ENCODE measurements around the gene DNAH7.

Gene DNAH7

GRCh38 chr2:196079052-196079451, 10.4 kb upstream of the DNAH7 start:
- in situ Hi-C loops (cut with HindIII; ENCODE audit: low sequenced_read_pairs) = no loop called here

GRCh38 chr2:196077821-196078220, 9.2 kb upstream of the DNAH7 start:
- in situ Hi-C loops (cut with HindIII; ENCODE audit: low sequenced_read_pairs) = no loop called here

- in situ Hi-C loops (cut with HindIII; ENCODE audit: low sequenced_read_pairs) = no loop called here
Measured at GRCh38 chr2:196076778-196077568, 8.3 kb upstream of the DNAH7 start.

GRCh38 chr2:196075196-196075595, 6.6 kb upstream of the DNAH7 start:
- in situ Hi-C loops (cut with HindIII; ENCODE audit: low sequenced_read_pairs) = no loop called here

GRCh38 chr2:196074631-196075030, 6.0 kb upstream of the DNAH7 start:
- in situ Hi-C loops (cut with HindIII; ENCODE audit: low sequenced_read_pairs) = no loop called here

- in situ Hi-C loops (cut with HindIII; ENCODE audit: low sequenced_read_pairs) = no loop called here
Measured at GRCh38 chr2:196073521-196073920, 4.9 kb upstream of the DNAH7 start.

GRCh38 chr2:196067088-196067382, 1.6 kb downstream of the DNAH7 start:
- in situ Hi-C loops (cut with HindIII; ENCODE audit: low sequenced_read_pairs) = no loop called here

GRCh38 chr2:196066291-196067087, 2.1 kb downstream of the DNAH7 start:
- in situ Hi-C loops (cut with HindIII; ENCODE audit: low sequenced_read_pairs) = no loop called here

- in situ Hi-C loops (cut with HindIII; ENCODE audit: low sequenced_read_pairs) = no loop called here
Measured at GRCh38 chr2:196063773-196064172, 4.9 kb downstream of the DNAH7 start.

- in situ Hi-C loops (cut with HindIII; ENCODE audit: low sequenced_read_pairs) = no loop called here
Measured at GRCh38 chr2:196059491-196059960, 9.1 kb downstream of the DNAH7 start.

- in situ Hi-C loops (cut with HindIII; ENCODE audit: low sequenced_read_pairs) = no loop called here
Measured at GRCh38 chr2:196054631-196055030, 14.0 kb downstream of the DNAH7 start.

- in situ Hi-C loops (cut with HindIII; ENCODE audit: low sequenced_read_pairs) = no loop called here
Measured at GRCh38 chr2:196046123-196046917, 22.3 kb downstream of the DNAH7 start.

- in situ Hi-C loops (cut with HindIII; ENCODE audit: low sequenced_read_pairs) = no loop called here
Measured at GRCh38 chr2:196041786-196042185, 26.9 kb downstream of the DNAH7 start.

GRCh38 chr2:196040218-196040617, 28.4 kb downstream of the DNAH7 start:
- in situ Hi-C loops (cut with HindIII; ENCODE audit: low sequenced_read_pairs) = no loop called here

GRCh38 chr2:196036442-196036841, 32.2 kb downstream of the DNAH7 start:
- in situ Hi-C loops (cut with HindIII; ENCODE audit: low sequenced_read_pairs) = no loop called here

GRCh38 chr2:196018037-196018436, 50.6 kb downstream of the DNAH7 start:
- in situ Hi-C loops (cut with HindIII; ENCODE audit: low sequenced_read_pairs) = no loop called here

- in situ Hi-C loops (cut with HindIII; ENCODE audit: low sequenced_read_pairs) = no loop called here
Measured at GRCh38 chr2:196012314-196012713, 56.3 kb downstream of the DNAH7 start.

GRCh38 chr2:196000551-196000950, 68.1 kb downstream of the DNAH7 start:
- in situ Hi-C loops (cut with HindIII; ENCODE audit: low sequenced_read_pairs) = no loop called here

- in situ Hi-C loops (cut with HindIII; ENCODE audit: low sequenced_read_pairs) = no loop called here
Measured at GRCh38 chr2:195998070-195998469, 70.6 kb downstream of the DNAH7 start.

GRCh38 chr2:195995499-195995898, 73.1 kb downstream of the DNAH7 start:
- in situ Hi-C loops (cut with HindIII; ENCODE audit: low sequenced_read_pairs) = no loop called here

GRCh38 chr2:195993623-195994022, 75.0 kb downstream of the DNAH7 start:
- in situ Hi-C loops (cut with HindIII; ENCODE audit: low sequenced_read_pairs) = no loop called here

Data from DLD1 (cell line).